Gastroesophageal sphincter (tissue), 4 donors: ENCODE data around the gene HEXB. TPM values are rescaled to one million over a fixed set of nuclear protein-coding genes. Genes with fewer than 3 reads are reported as not detected.

ENCODE experiments used
- ATAC-seq: fragments of 150-250 bp; one replicate; pipeline ENCODE4 v1.9.1; 2016; ENCODE audit warnings: mild to moderate bottlenecking, moderate library complexity
- H3K27ac ChIP-seq, 4 donors: fragments of 200-600 bp; sonication (generic) in 3 of 4; 1 replicate in 3 of 4; 2 replicates in 1 of 4; pipeline ENCODE4 v1.5.1; 2016 to 2019
- H3K27me3 ChIP-seq: fragments of 200-600 bp; sonication (generic); one replicate; pipeline ENCODE4 v1.5.1; 2019
- H3K36me3 ChIP-seq, 2 donors: fragments of 200-600 bp; sonication (generic); one replicate each; pipeline ENCODE4 v1.5.1; 2019; ENCODE audit warnings: control low read depth in 1 of 2
- H3K4me1 ChIP-seq, 3 donors: fragments of 200-600 bp; sonication (generic); 1 replicate in 2 of 3; 2 replicates in 1 of 3; pipeline ENCODE4 v1.5.1; 2016 to 2019; ENCODE audit warnings: control low read depth in 2 of 3
- H3K4me3 ChIP-seq, 2 donors: fragments of 200-600 bp; sonication (generic); one replicate each; pipeline ENCODE4 v1.5.1; 2019; ENCODE audit warnings: mild to moderate bottlenecking in 1 of 2, moderate library complexity in 1 of 2
- H3K9me3 ChIP-seq, 3 donors: fragments of 200-600 bp; sonication (generic); one replicate each; pipeline ENCODE4 v1.5.1; 2017 to 2019; ENCODE audit warnings: control low read depth in 2 of 3
- CTCF ChIP-seq, 4 experiments: fragments of 200-600 bp in 2 of 4; fragments of 450-650 bp in 2 of 4; sonication (generic) in 1 of 4; IDR thresholded peaks; one replicate each; pipeline ENCODE4 v1.5.1; 2017 to 2019; ENCODE audit warnings: antibody characterized with exemption in 4 of 4, mild to moderate bottlenecking in 2 of 4, moderate library complexity in 2 of 4
- EP300 ChIP-seq: sonication (generic); formaldehyde crosslinking; IDR thresholded peaks from one replicate; pipeline ENCODE4 v1.6.1; 2017; ENCODE audit warnings: antibody characterized with exemption, mild to moderate bottlenecking
- POLR2A ChIP-seq, 2 donors: fragments of 450-650 bp; IDR thresholded peaks; one replicate each; pipeline ENCODE4 v1.6.1; 2017; ENCODE audit warnings: antibody characterized with exemption in 2 of 2, mild to moderate bottlenecking in 2 of 2, moderate library complexity in 1 of 2
- POLR2AphosphoS5 ChIP-seq: sonication (generic); formaldehyde crosslinking; IDR thresholded peaks from one replicate; pipeline ENCODE4 v1.6.1; 2017; ENCODE audit warnings: antibody characterized with exemption
- WGBS, 2 donors: methylation state at CpG; one replicate each; pipeline ENCODE4 v1.1.5; 2018; ENCODE audit warnings: low coverage in 1 of 2; 5-methylcytosine and 5-hydroxymethylcytosine counted together
- total RNA-seq, 4 donors: library from RNA; depleted of rRNA; stranded (reverse); fragments of >200 nt; gene quantifications; one replicate each; pipeline ENCODE4 v1.1.0, GENCODE V29; 2016

The HEXB gene
- total RNA-seq, 4 donors from 2014 or later, result 89.1 to 135 (median 103) TPM

GRCh38 chr5:74657165-74657564 lies 27.9 kb upstream of the HEXB start:
- Histone ChIP-seq H3K27ac (no peak overlapping the region), H3K27me3 (no peaks in the 10 kb centered on the region), H3K4me1 (no peaks in the 10 kb centered on the region), H3K9me3 (no peaks in the 10 kb centered on the region), H3K4me3 (no peak overlapping the region), H3K36me3 (no peaks in the 10 kb centered on the region)
- 56 to 60% methylated on average over 2 of the region's 2 CpGs for WGBS, 2 donors
- ATAC-seq, result no peak
- TF ChIP-seq EP300 (no peak), POLR2A (IDR thresholded peaks at IDR 0.05) (no peak), POLR2AphosphoS5 (no peak), CTCF (IDR thresholded peaks at IDR 0.05) (no peak)

GRCh38 chr5:74659172-74659571 lies 25.9 kb upstream of the HEXB start:
- H3K4me1 ChIP-seq, result no peaks in the 10 kb centered on the region
- no peak overlapping the region for H3K4me3 ChIP-seq
- ATAC-seq, result no peak
- 76 to 89% methylated on average over 3 of the region's 3 CpGs for WGBS, 2 donors
- peaks cover 9% of the 10 kb centered on the region for H3K27me3 ChIP-seq
- H3K36me3 ChIP-seq, result no peaks in the 10 kb centered on the region
- no peak overlapping the region for H3K27ac ChIP-seq
- TF ChIP-seq POLR2AphosphoS5, result no peak
- TF ChIP-seq CTCF (IDR thresholded peaks at IDR 0.05), result no peak
- TF ChIP-seq POLR2A (IDR thresholded peaks at IDR 0.05), result no peak
- TF ChIP-seq EP300, result no peak
- H3K9me3 ChIP-seq, result no peaks in the 10 kb centered on the region

- no peaks in the 10 kb centered on the region for H3K9me3 ChIP-seq
- H3K27me3 ChIP-seq, result peaks cover 9% of the 10 kb centered on the region
- H3K27ac ChIP-seq, result no peak overlapping the region
- TF ChIP-seq EP300, result no peak
- TF ChIP-seq POLR2A (IDR thresholded peaks at IDR 0.05), result no peak
- TF ChIP-seq POLR2AphosphoS5, result no peak
- no peak for TF ChIP-seq CTCF (IDR thresholded peaks at IDR 0.05)
- ATAC-seq, result no peak
- H3K4me3 ChIP-seq, result no peak overlapping the region
- H3K36me3 ChIP-seq, result no peaks in the 10 kb centered on the region
- WGBS, 2 donors, result 56 to 88% methylated on average over 1 of the region's 1 CpG
- no peaks in the 10 kb centered on the region for H3K4me1 ChIP-seq
Measured at GRCh38 chr5:74660140-74660539, 24.9 kb upstream of the HEXB start.

GRCh38 chr5:74660873-74661272 lies 24.2 kb upstream of the HEXB start:
- no peak overlapping the region for H3K4me3 ChIP-seq
- TF ChIP-seq POLR2A (IDR thresholded peaks at IDR 0.05), result no peak
- TF ChIP-seq POLR2AphosphoS5, result no peak
- no peak for TF ChIP-seq CTCF (IDR thresholded peaks at IDR 0.05)
- no peak for TF ChIP-seq EP300
- no peak overlapping the region for H3K27ac ChIP-seq
- H3K27me3 ChIP-seq, result peaks cover 9% of the 10 kb centered on the region
- H3K36me3 ChIP-seq, result no peaks in the 10 kb centered on the region
- no peaks in the 10 kb centered on the region for H3K4me1 ChIP-seq
- 84 to 92% methylated on average over 5 of the region's 5 CpGs for WGBS, 2 donors
- H3K9me3 ChIP-seq, result no peaks in the 10 kb centered on the region
- no peak for ATAC-seq

- 26 to 47% methylated on average over 4 to 5 of the region's 5 CpGs for WGBS, 2 donors
- Histone ChIP-seq H3K4me1 (no peaks in the 10 kb centered on the region), H3K27ac (no peak overlapping the region), H3K4me3 (no peak overlapping the region), H3K36me3 (no peaks in the 10 kb centered on the region), H3K9me3 (no peaks in the 10 kb centered on the region), H3K27me3 (peaks cover 9% of the 10 kb centered on the region)
- no peak for ATAC-seq
- no peak for TF ChIP-seq EP300
- no peak for TF ChIP-seq POLR2AphosphoS5
- no peak for TF ChIP-seq POLR2A (IDR thresholded peaks at IDR 0.05)
- TF ChIP-seq CTCF (IDR thresholded peaks at IDR 0.05), result no peak
Measured at GRCh38 chr5:74664551-74664950, 20.5 kb upstream of the HEXB start.
